ENCODE data around the gene REN. TPM values are rescaled to one million over a fixed set of nuclear protein-coding genes. Genes with fewer than 3 reads are reported as not detected.

REN gene
- total and polyA plus RNA-seq, 2 experiments from 2014 or later = not detected

DNA sequence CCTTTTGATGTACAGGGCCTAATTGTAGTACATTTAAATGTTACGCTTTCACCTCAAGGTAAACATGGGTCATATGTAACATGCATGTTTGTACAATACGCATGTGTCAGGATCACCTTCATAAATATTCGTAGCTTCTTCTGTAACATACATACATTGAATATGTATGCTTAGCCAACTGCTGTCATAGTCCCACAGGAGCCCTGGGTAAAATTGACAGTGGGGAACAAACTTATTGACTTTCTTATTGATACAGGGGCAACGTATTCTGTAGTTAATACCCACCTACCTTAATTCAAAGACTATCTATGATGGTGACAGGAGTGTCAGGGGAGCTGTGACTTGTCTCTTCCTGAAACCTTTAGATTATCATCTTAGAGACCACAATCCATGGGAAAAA, 3.7 kb upstream of the REN start (continued):
- TF ChIP-seq, protein P1, sequence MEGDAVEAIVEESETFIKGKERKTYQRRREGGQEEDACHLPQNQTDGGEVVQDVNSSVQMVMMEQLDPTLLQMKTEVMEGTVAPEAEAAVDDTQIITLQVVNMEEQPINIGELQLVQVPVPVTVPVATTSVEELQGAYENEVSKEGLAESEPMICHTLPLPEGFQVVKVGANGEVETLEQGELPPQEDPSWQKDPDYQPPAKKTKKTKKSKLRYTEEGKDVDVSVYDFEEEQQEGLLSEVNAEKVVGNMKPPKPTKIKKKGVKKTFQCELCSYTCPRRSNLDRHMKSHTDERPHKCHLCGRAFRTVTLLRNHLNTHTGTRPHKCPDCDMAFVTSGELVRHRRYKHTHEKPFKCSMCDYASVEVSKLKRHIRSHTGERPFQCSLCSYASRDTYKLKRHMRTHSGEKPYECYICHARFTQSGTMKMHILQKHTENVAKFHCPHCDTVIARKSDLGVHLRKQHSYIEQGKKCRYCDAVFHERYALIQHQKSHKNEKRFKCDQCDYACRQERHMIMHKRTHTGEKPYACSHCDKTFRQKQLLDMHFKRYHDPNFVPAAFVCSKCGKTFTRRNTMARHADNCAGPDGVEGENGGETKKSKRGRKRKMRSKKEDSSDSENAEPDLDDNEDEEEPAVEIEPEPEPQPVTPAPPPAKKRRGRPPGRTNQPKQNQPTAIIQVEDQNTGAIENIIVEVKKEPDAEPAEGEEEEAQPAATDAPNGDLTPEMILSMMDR (conservative IDR thresholded peaks at IDR 0.05; ENCODE audit: low read depth in 2 of 2) = no peak
- TF ChIP-seq, protein P2, sequence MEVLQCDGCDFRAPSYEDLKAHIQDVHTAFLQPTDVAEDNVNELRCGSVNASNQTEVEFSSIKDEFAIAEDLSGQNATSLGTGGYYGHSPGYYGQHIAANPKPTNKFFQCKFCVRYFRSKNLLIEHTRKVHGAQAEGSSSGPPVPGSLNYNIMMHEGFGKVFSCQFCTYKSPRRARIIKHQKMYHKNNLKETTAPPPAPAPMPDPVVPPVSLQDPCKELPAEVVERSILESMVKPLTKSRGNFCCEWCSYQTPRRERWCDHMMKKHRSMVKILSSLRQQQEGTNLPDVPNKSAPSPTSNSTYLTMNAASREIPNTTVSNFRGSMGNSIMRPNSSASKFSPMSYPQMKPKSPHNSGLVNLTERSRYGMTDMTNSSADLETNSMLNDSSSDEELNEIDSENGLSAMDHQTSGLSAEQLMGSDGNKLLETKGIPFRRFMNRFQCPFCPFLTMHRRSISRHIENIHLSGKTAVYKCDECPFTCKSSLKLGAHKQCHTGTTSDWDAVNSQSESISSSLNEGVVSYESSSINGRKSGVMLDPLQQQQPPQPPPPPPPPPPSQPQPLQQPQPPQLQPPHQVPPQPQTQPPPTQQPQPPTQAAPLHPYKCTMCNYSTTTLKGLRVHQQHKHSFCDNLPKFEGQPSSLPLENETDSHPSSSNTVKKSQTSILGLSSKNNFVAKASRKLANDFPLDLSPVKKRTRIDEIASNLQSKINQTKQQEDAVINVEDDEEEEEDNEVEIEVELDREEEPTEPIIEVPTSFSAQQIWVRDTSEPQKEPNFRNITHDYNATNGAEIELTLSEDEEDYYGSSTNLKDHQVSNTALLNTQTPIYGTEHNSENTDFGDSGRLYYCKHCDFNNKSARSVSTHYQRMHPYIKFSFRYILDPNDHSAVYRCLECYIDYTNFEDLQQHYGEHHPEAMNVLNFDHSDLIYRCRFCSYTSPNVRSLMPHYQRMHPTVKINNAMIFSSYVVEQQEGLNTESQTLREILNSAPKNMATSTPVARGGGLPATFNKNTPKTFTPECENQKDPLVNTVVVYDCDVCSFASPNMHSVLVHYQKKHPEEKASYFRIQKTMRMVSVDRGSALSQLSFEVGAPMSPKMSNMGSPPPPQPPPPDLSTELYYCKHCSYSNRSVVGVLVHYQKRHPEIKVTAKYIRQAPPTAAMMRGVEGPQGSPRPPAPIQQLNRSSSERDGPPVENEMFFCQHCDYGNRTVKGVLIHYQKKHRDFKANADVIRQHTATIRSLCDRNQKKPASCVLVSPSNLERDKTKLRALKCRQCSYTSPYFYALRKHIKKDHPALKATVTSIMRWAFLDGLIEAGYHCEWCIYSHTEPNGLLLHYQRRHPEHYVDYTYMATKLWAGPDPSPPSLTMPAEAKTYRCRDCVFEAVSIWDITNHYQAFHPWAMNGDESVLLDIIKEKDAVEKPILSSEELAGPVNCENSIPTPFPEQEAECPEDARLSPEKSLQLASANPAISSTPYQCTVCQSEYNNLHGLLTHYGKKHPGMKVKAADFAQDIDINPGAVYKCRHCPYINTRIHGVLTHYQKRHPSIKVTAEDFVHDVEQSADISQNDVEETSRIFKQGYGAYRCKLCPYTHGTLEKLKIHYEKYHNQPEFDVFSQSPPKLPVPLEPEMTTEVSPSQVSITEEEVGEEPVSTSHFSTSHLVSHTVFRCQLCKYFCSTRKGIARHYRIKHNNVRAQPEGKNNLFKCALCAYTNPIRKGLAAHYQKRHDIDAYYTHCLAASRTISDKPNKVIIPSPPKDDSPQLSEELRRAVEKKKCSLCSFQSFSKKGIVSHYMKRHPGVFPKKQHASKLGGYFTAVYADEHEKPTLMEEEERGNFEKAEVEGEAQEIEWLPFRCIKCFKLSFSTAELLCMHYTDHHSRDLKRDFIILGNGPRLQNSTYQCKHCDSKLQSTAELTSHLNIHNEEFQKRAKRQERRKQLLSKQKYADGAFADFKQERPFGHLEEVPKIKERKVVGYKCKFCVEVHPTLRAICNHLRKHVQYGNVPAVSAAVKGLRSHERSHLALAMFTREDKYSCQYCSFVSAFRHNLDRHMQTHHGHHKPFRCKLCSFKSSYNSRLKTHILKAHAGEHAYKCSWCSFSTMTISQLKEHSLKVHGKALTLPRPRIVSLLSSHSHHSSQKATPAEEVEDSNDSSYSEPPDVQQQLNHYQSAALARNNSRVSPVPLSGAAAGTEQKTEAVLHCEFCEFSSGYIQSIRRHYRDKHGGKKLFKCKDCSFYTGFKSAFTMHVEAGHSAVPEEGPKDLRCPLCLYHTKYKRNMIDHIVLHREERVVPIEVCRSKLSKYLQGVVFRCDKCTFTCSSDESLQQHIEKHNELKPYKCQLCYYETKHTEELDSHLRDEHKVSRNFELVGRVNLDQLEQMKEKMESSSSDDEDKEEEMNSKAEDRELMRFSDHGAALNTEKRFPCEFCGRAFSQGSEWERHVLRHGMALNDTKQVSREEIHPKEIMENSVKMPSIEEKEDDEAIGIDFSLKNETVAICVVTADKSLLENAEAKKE (CRISPR knock-in tag; IDR thresholded peaks at IDR 0.05) = no peak

DNA sequence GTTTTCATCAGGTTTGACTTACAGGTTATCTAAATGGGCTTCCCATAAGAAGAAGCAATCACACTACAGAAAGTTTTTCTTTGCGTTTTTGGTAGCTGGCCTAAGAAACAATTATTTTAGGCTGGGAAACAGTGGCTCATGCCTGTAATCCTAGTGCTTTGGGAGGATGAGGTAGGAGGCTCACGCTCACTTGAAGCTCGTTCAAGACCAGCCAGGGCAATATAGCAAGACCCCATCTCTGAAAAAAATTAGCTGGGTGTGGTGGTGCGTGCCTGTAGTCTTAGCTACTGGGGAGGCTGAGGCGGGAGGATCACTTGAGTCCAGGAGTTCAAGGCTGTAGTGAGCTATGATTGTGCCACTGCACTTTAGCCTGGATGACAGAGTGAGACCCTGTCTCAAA, 1.6 kb upstream of the REN start:
- Histone ChIP-seq H3F3A (replicated peaks; ENCODE audit: low read depth) (no peaks in the 10 kb centered on the region), H2AFZ (no peak overlapping the region), H3K4me2 (no peak overlapping the region), H3K79me2 (replicated peaks; ENCODE audit: insufficient read depth) (no peaks in the 10 kb centered on the region), H4K20me1 (replicated peaks; ENCODE audit: insufficient read depth) (no peaks in the 10 kb centered on the region), H3K27me3 (ENCODE audit: insufficient read depth) (no peaks in the 10 kb centered on the region), H3K36me3 (ENCODE audit: insufficient read depth) (0 out of 2 replicates have a peak, but pooled peaks cover 5% of the 10 kb centered on the region), H3K4me3 (no peak overlapping the region), H3K9me2 (ENCODE audit: insufficient read depth) (0 out of 2 replicates have a peak, but pooled peaks cover 5% of the 10 kb centered on the region), H3K27ac (ENCODE audit: low read depth) (no peak overlapping the region), H3K4me1 (ENCODE audit: insufficient read depth) (no peaks in the 10 kb centered on the region)
- H3K27me3 Mint-ChIP-seq (ENCODE audit: insufficient read depth, low read depth, poor library complexity) = peaks cover 10% of the 10 kb centered on the region
- H3K36me3 Mint-ChIP-seq (ENCODE audit: low read depth) = peaks cover 8% of the 10 kb centered on the region; the same call in 2 of the 3 replicates
- no peak overlapping the region for H3K27ac Mint-ChIP-seq
- no peak overlapping the region for H3K4me3 Mint-ChIP-seq
- H3K4me1 Mint-ChIP-seq = no peaks in the 10 kb centered on the region
- ATAC-seq (no peak), DNase-seq (ENCODE audit: low spot score) (no peak)
- TF ChIP-seq ZNF331 (CRISPR knock-in tag; IDR thresholded peaks at IDR 0.05; ENCODE audit: low read depth) (no peak), NANOG (IDR thresholded peaks at IDR 0.05; ENCODE audit: borderline replicate concordance) (no peak), EZH2 (IDR thresholded peaks at IDR 0.05; ENCODE audit: low read depth, unreplicated experiment) (no peak), STAT1 (IDR thresholded peaks at IDR 0.05; ENCODE audit: unreplicated experiment) (no peak), JUNB (IDR thresholded peaks at IDR 0.05; ENCODE audit: unreplicated experiment) (no peak), CREB1 (CRISPR knock-in tag; IDR thresholded peaks at IDR 0.05; ENCODE audit: low read depth) (no peak), ZNF114 (CRISPR knock-in tag; IDR thresholded peaks at IDR 0.05) (no peak)
- TF ChIP-seq, protein P3, sequence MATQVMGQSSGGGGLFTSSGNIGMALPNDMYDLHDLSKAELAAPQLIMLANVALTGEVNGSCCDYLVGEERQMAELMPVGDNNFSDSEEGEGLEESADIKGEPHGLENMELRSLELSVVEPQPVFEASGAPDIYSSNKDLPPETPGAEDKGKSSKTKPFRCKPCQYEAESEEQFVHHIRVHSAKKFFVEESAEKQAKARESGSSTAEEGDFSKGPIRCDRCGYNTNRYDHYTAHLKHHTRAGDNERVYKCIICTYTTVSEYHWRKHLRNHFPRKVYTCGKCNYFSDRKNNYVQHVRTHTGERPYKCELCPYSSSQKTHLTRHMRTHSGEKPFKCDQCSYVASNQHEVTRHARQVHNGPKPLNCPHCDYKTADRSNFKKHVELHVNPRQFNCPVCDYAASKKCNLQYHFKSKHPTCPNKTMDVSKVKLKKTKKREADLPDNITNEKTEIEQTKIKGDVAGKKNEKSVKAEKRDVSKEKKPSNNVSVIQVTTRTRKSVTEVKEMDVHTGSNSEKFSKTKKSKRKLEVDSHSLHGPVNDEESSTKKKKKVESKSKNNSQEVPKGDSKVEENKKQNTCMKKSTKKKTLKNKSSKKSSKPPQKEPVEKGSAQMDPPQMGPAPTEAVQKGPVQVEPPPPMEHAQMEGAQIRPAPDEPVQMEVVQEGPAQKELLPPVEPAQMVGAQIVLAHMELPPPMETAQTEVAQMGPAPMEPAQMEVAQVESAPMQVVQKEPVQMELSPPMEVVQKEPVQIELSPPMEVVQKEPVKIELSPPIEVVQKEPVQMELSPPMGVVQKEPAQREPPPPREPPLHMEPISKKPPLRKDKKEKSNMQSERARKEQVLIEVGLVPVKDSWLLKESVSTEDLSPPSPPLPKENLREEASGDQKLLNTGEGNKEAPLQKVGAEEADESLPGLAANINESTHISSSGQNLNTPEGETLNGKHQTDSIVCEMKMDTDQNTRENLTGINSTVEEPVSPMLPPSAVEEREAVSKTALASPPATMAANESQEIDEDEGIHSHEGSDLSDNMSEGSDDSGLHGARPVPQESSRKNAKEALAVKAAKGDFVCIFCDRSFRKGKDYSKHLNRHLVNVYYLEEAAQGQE (IDR thresholded peaks at IDR 0.05; ENCODE audit: unreplicated experiment) = no peak
- TF ChIP-seq, protein P4, sequence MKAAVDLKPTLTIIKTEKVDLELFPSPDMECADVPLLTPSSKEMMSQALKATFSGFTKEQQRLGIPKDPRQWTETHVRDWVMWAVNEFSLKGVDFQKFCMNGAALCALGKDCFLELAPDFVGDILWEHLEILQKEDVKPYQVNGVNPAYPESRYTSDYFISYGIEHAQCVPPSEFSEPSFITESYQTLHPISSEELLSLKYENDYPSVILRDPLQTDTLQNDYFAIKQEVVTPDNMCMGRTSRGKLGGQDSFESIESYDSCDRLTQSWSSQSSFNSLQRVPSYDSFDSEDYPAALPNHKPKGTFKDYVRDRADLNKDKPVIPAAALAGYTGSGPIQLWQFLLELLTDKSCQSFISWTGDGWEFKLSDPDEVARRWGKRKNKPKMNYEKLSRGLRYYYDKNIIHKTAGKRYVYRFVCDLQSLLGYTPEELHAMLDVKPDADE (IDR thresholded peaks at IDR 0.05) = no peak
- H3K9me3 Mint-ChIP-seq = peaks cover 38% of the 10 kb centered on the region

All from GM23338 (cell line).